NCI-H460 (cell line): ENCODE data around the gene MAPKAPK2. TPM values are rescaled to one million over a fixed set of nuclear protein-coding genes. Genes with fewer than 3 reads are reported as not detected.

Experiments used
- DNase-seq: peaks from one replicate; pipeline ENCODE4 v3.0.0-alpha.2; 2016; ENCODE audit warnings: low read depth; ENCODE audit errors: extremely low read depth
- total RNA-seq: library from RNA; depleted of rRNA; stranded (reverse); fragments of >200 nt; shearing (Covaris generic); gene quantifications from 2 replicates; pipeline ENCODE4 v1.2.3, GENCODE V29; 2014

MAPKAPK2 gene
- total RNA-seq, 1 experiment from 2014 or later, result 32.1 TPM

- DNase-seq, result no peak
Observed at GRCh38 chr1:206716870-206717673, 32.4 kb downstream of the MAPKAPK2 start.

- no peak for DNase-seq
Observed at GRCh38 chr1:206717674-206717989, 32.9 kb downstream of the MAPKAPK2 start.

DNA sequence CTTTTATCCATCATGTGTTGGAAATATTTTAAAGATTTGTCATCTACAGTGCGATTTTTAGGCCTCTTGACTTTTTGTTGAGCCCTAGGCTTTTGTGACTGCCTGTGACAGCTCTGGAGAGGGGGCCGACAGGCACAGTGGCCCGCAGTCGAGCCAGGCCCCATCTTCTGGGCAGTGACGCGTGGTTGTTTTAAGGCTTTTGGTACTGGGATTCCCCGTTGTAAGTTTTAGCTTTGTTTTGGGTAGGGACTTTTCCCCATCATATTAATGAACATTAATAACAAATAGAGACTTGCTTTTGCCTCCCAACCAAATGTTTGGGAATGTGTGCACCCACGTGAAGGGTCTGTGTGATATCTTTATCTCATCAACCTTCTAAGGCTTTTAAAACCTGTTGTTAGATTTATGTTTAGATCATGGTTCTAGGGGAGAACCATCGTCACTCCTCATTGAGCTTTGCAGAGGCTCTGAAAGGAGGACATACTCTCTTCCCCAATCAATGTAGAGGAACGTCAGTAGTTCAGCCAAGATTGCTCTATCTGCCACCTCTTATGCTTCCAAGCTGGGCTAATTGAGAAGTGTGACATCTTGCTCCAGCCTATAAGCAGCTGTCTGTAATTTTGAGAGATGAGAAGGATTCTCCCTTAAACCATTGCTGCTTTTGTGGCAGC lies 34.6 kb downstream of the MAPKAPK2 start:
- no peak for DNase-seq

DNA sequence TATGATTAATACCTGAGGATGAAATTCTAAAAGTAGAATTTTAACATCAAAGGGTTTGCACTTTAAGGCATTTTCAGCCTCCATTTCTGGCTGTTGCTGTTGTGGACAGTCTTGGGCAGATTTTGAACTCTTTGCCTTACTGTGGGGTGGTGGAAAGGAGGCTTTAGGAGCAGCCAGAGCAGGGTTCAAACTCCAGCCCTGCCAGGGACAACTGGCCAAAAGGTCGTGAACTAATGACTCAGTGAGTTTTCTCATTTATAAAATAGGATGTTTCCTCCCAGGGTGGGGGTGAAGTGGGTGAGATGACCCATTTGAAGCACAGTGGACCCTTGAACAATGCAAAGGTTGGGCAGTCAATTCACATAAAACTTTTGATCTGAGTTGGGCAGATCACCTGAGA lies 36.7 kb downstream of the MAPKAPK2 start:
- no peak for DNase-seq

- DNase-seq, result no peak
Observed at GRCh38 chr1:206722751-206723461, 38.2 kb downstream of the MAPKAPK2 start.

GRCh38 chr1:206723462-206723804 lies 38.7 kb downstream of the MAPKAPK2 start:
- DNase-seq, result no peak

DNA sequence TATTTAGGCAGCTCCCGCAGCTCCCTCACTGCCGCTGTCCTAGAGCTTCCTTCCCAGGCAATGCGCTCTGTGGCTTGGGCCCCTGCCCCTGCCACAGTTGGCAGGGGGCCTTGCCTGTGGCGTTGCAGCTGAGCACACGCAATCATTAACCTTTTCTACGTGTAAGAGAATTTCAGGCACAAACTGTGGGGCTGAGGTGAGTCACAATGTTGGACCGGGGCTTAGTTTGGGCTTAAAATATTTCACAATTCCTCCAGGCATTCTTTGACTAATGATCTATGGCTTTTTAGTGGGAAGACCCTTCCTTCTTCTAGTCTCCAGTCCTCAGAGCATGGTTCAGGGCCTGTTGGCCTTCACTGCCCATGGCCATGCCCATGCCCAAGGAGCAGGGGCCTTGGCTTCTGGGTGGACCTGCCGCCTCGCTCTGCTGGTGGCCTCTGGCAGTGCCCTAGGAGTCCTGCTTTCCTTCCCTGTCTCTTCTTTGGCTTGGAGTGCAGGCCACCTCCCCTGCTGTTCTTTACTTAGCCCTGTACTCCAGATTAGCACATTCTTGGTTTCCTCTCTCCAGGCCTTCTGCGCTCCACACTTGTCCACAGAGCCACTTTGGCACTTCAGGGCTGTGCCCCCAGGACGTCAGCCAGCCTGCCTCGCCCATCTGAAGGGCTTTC lies 39.2 kb downstream of the MAPKAPK2 start:
- no peak for DNase-seq

DNA sequence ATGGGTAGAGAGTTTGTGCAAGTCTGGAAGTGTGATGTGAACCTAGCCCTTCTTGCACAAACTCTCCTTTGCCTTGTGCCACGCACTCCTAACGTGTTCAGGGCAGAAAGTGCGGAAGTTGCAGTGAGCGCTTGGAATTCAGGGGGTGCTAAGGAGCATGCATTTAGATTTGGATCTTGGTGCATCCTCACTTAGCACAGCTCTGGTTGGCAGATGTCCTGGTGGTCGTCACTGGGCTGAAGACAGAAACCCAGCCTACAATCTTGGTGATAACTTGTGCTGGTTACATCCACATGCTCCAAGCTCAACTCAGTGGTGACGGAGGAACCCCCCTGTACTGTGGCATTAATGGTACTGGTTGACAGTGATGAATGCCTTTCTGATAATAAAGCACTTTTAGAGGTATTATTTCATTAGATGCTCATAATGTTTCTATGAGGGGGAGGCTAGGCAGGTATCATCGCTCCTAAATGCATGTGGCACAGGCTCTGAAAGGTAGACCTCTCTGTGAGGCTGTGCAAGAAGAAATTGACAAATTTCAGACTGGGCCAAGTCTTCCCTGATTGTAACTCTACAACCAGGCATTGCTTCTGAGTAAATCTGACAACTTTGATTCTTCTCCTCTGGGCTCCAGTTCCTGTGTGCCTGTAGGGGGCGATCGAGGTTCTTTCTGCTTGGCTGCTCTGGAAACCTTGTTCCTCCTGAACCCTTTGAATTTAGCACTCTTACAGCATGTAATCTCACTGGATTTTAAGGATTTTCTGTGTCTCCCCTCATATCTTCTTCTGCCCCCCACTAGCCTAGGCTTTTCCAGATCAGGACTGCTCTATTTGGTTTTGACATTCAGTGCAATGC lies 40.6 kb downstream of the MAPKAPK2 start:
- peak; percentile 34 for DNase-seq

GRCh38 chr1:206727981-206728696 lies 43.4 kb downstream of the MAPKAPK2 start:
- no peak for DNase-seq

DNA sequence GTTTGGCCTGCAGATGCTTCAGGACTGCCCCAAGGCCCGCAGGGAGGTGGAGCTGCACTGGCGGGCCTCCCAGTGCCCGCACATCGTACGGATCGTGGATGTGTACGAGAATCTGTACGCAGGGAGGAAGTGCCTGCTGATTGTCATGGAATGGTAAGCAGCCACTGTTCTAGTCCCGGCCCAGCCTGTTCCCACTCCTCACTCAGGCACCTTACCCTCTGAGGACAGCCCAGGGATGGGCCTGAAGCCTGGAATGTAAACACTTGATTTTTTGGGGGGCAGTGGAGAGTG lies 43.9 kb downstream of the MAPKAPK2 start:
- DNase-seq, result no peak

- DNase-seq, result no peak
Observed at GRCh38 chr1:206729050-206729449, 44.3 kb downstream of the MAPKAPK2 start.

GRCh38 chr1:206729507-206729906 lies 44.8 kb downstream of the MAPKAPK2 start:
- no peak for DNase-seq

GRCh38 chr1:206732508-206732907 lies 47.8 kb downstream of the MAPKAPK2 start:
- no peak for DNase-seq

GRCh38 chr1:206732992-206733391 lies 48.3 kb downstream of the MAPKAPK2 start:
- DNase-seq, result no peak

DNA sequence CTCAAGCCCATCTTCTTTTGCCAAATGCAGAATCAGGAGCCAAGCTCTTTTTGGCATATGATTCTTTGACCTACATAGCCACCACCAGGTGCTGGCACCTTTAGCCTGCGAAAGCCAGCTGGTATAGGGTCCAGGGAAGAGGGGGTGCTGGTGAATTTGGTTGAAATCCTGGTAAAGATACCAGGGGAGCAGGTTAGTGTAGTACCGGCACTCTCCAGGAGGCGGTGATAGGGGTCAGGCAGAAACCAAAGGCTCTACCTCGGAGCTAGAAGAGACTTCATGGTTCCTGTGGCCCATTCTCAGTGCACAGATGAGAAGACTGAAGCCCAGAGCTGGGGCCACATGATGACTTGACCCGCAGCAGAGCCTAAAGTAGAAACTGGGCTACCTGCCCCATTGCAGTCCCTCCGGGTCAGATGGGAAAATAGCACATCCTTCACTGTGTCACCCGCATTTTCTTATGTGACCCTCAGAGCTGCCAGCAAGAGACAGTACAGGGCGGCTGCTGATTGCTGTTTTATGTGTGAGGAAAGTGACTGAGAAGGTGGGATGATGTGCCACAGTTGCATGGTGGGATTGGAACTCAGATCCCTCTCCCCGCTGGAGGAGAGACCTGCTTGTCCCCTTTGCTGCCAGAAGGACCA lies 49.9 kb downstream of the MAPKAPK2 start:
- DNase-seq, result peak; percentile 40

- no peak for DNase-seq
Observed at GRCh38 chr1:206735553-206736031, 50.9 kb downstream of the MAPKAPK2 start.

DNA sequence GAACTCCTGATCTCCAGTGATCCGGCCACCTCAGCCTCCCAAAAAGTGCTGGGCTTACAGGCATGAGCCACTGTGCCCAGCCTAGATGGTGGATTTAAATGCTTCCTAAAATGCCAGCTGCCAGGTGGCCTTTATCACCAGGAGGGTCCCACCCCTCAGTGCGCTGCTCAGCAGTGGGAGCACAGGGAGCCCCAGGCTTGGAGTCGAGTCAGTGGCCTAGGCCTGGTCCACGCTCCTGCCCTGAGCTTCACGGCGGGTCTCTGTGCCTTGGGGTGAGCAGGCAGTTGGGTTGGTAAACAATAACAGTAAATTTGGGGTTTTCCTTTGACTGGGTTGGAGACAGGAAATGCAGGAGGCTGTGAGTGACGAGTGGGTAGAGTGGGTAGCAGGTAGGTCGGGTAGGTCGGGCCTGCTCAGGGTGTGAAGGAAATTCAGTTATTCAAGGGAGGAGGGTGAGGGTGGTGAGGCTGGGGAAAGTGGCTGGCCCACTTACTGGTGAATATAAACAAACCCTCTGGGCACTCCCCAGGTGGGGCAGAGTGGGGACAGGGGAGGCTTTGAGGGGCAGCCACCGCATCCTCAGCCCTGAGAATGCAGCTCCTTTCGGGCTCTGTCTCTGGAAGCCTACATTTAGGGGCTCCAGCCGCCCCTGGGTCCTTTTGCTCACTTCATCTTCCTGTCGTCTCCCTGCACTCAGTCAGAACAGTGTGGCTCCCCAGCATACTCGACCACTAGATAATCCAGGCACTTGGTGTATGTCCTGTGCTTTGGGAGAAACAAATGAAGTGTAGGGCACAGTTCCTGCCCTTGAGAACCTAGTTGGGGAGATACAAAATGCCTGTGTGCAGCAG lies 52.4 kb downstream of the MAPKAPK2 start:
- no peak for DNase-seq

DNA sequence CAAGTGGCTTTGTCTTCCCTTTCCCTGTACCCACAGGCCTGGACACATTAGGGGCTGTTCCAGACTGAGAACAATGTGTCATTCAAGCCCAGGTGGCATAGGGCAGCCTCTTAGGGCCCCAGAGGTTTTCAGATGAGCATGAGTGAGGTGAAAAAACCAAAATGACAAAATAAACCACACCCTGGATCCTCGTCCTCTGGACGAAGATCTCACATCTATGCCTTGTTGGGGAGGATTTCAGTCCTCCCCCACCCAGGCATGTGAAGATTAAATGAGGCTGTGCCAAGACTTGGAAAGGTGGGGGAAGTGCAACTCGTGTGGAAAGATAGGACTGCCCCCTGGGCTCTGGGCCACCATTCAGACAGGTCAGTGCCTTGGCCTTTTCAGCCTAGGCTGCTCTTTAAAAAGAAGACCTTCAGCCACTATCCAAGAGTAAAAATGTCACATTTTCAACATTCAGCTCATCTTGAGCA lies 53.1 kb downstream of the MAPKAPK2 start:
- no peak for DNase-seq
